ENCODE data around the gene IPO5. TPM values are rescaled to one million over a fixed set of nuclear protein-coding genes. Genes with fewer than 3 reads are reported as not detected.

IPO5 gene
- total and polyA plus RNA-seq, 2 donors = 58.9 to 164 TPM

- Histone ChIP-seq H3K36me3 (ENCODE audit: insufficient read depth) (no peaks in the 10 kb centered on the region), H3K4me1 (ENCODE audit: insufficient read depth) (no peaks in the 10 kb centered on the region), H3K4me3 (ENCODE audit: low read depth, low read length) (no peak overlapping the region), H3K27ac (ENCODE audit: low read depth) (no peak overlapping the region)
- WGBS = 71% methylated on average over 9 of the region's 9 CpGs
- DNase-seq (ENCODE audit: extremely low spot score) = no peak
These were observed 115.0 kb downstream of the IPO5 start for GRCh38 chr13:98068521-98068920.

- no peaks in the 10 kb centered on the region for H3K4me1 ChIP-seq (ENCODE audit: insufficient read depth)
- H3K27ac ChIP-seq (ENCODE audit: low read depth) = no peak overlapping the region
- 94% methylated on average over 1 of the region's 1 CpG for WGBS
- no peak overlapping the region for H3K4me3 ChIP-seq (ENCODE audit: low read depth, low read length)
- no peaks in the 10 kb centered on the region for H3K36me3 ChIP-seq (ENCODE audit: insufficient read depth)
- no peak for DNase-seq (ENCODE audit: extremely low spot score)
These were observed 116.5 kb downstream of the IPO5 start for GRCh38 chr13:98069985-98070384.

GRCh38 chr13:98071316-98071715 is 117.8 kb downstream of the IPO5 start:
- no peaks in the 10 kb centered on the region for H3K4me1 ChIP-seq (ENCODE audit: insufficient read depth)
- DNase-seq (ENCODE audit: extremely low spot score) = no peak
- H3K27ac ChIP-seq (ENCODE audit: low read depth) = no peak overlapping the region
- H3K36me3 ChIP-seq (ENCODE audit: insufficient read depth) = no peaks in the 10 kb centered on the region
- no peak overlapping the region for H3K4me3 ChIP-seq (ENCODE audit: low read depth, low read length)
- 93% methylated on average over 1 of the region's 1 CpG for WGBS

GRCh38 chr13:98072476-98072875 is 119.0 kb downstream of the IPO5 start:
- Histone ChIP-seq H3K27ac (ENCODE audit: low read depth) (no peak overlapping the region), H3K4me3 (ENCODE audit: low read depth, low read length) (no peak overlapping the region), H3K36me3 (ENCODE audit: insufficient read depth) (no peaks in the 10 kb centered on the region), H3K4me1 (ENCODE audit: insufficient read depth) (no peaks in the 10 kb centered on the region)
- DNase-seq (ENCODE audit: extremely low spot score) = no peak
- 86% methylated on average over 2 of the region's 2 CpGs for WGBS

Small RNAs within 50 kb of the gene (small RNA-seq; reads per million reads assigned to genes)
- gene FTLP8 = not detected

Other genes starting within 250 kb of the IPO5 start
- gene FARP1, start 189.4 kb downstream of the IPO5 start, total RNA-seq = 81.7 TPM
- 30.6 TPM for gene FARP1, start 189.4 kb downstream of the IPO5 start, polyA plus RNA-seq
- gene RNF113B, start 223.6 kb downstream of the IPO5 start, total RNA-seq = not detected
- not detected for gene RNF113B, start 223.6 kb downstream of the IPO5 start, polyA plus RNA-seq

Measured in urinary bladder (tissue), 4 donors.